ENCODE results near the gene CEP95.

Gene CEP95

DNA sequence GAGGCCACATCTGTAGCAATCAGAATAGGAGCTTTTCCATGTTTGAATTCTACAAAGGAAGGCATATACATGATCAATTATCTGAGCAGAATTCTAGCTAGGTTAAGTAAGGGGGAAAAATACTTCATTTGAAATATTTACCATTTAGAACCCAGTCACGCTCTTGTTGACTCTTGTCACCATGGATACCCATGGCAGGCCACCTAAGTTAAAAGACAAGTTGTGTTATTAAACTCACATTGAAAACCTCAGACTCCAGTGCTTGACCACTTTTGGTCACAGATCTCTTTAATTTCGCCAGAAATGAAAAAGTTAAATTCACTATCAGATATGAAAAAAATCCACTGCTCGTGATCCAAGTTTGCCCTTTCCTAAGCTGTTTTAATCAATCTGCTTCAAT is 4.8 kb upstream of the CEP95 start:
- TF ChIP-seq, protein P1, sequence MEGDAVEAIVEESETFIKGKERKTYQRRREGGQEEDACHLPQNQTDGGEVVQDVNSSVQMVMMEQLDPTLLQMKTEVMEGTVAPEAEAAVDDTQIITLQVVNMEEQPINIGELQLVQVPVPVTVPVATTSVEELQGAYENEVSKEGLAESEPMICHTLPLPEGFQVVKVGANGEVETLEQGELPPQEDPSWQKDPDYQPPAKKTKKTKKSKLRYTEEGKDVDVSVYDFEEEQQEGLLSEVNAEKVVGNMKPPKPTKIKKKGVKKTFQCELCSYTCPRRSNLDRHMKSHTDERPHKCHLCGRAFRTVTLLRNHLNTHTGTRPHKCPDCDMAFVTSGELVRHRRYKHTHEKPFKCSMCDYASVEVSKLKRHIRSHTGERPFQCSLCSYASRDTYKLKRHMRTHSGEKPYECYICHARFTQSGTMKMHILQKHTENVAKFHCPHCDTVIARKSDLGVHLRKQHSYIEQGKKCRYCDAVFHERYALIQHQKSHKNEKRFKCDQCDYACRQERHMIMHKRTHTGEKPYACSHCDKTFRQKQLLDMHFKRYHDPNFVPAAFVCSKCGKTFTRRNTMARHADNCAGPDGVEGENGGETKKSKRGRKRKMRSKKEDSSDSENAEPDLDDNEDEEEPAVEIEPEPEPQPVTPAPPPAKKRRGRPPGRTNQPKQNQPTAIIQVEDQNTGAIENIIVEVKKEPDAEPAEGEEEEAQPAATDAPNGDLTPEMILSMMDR (IDR thresholded peaks at IDR 0.05; ENCODE audit: low read depth, low read length): no peak
- H3K4me3 ChIP-seq (ENCODE audit: low read depth, low read length): no peak overlapping the region

DNA sequence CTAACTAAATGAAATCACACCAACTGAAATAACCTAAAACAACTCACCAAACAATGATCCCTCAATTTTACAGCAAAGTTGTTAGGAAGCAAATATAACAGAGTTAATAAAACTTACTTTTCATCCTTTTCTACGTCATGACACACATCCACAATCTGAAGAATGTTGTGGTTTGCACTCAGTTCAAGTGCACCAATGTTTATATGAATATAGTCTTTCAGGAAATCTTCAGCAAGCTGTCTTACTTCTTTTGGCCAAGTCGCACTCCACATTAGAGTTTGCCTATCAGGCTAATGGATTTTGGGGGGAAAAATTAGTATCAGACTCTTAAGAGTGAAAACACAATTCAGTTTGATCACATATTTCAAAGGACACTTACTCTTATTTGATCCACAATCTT is 4.0 kb upstream of the CEP95 start:
- H3K4me3 ChIP-seq (ENCODE audit: low read depth, low read length): no peak overlapping the region
- TF ChIP-seq, protein P1 (IDR thresholded peaks at IDR 0.05; ENCODE audit: low read depth, low read length): no peak

DNA sequence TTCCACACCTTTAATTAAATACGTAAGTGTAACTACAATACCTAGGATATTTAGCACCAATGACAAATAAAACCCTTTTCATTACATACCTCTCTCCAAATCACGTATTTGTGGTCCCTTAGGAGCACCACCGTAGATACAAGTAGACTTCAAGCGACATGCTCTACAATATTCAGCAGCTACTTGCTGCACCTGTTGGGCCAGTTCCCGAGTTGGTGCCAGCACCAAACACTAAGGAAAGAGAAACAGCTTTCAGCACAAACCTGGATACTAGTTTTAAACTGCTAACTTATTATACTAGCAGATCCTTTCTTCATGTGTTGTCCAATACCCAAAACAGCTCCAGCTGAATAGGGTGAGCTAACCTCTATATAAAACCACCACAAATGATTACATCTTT is 3.4 kb upstream of the CEP95 start:
- TF ChIP-seq, protein P1 (IDR thresholded peaks at IDR 0.05; ENCODE audit: low read depth, low read length): no peak
- H3K4me3 ChIP-seq (ENCODE audit: low read depth, low read length): peak overlapping the region; percentile 97; the same call in 1 of the 2 replicates

DNA sequence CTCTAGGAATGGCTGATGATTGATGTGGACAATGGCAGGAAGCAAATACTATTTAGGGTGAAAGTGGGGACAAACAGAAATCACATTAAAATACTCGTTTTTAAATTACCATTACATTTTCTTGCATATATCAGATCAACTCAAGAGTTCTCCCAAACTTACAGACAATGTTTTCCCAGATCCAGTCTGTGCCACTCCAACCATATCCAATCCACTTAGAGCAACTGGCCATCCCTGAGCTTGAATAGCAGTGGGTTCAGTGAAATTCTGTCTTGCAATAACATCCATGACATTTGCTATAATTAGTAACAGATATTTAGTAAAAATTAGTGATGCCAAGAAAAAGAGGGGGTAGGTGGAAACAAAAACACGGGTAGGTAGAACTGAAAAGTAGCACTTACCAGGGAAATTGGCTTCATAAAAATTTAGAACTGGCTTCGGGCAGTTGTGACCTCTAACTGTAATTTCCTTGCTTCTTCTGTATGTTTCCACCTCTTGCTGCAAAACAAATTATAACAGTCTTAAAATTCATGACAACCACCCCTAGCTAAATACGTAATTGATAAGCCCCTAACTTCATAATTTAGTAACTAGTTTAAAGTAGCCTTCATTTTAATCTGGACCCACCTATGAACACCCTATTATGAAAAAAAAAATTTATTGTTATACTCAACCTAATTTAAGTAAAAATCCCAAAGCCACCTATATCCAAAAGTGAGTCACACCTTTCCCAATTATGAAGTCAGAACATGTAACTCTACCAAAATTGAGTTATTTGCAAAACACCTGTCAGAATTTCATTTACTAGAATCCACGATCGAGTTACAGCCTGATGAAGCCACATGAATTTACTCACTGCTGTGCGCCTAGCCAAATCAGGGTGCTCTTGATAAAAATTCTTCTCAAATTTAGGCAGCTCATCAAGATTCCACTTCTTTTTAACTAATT is 2.7 kb upstream of the CEP95 start:
- H3K4me3 ChIP-seq (ENCODE audit: low read depth, low read length): peak overlapping the region; percentile 97
- TF ChIP-seq, protein P1 (IDR thresholded peaks at IDR 0.05; ENCODE audit: low read depth, low read length): no peak

DNA sequence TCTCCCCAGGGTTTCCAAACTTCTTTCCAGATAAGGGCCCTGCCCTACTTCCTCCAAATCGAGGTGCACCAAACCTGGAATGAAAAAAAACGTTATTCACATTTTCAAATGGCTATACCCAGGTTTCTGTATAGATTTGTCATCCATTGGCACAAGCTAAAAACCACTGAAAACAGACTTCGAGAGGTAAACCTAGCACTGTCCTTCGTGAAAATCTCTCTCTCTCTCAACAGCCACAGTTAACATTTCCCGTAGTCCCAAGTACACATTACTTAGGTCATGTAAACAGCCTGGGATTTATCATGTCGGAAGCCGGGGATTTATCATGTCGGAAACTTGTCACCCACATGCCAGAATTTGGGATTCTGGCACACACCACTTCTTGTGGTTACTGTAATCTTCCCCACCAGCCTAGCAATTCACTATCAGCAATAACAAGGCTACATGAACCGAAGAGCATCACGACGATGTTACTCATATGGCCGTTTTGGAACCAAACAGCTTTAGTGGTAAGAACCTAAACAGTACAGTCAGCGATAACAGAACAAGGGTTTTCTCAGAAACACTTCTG is 1.9 kb upstream of the CEP95 start:
- H3K4me3 ChIP-seq (ENCODE audit: low read depth, low read length): peak overlapping the region; percentile 97
- TF ChIP-seq, protein P1 (IDR thresholded peaks at IDR 0.05; ENCODE audit: low read depth, low read length): no peak

DNA sequence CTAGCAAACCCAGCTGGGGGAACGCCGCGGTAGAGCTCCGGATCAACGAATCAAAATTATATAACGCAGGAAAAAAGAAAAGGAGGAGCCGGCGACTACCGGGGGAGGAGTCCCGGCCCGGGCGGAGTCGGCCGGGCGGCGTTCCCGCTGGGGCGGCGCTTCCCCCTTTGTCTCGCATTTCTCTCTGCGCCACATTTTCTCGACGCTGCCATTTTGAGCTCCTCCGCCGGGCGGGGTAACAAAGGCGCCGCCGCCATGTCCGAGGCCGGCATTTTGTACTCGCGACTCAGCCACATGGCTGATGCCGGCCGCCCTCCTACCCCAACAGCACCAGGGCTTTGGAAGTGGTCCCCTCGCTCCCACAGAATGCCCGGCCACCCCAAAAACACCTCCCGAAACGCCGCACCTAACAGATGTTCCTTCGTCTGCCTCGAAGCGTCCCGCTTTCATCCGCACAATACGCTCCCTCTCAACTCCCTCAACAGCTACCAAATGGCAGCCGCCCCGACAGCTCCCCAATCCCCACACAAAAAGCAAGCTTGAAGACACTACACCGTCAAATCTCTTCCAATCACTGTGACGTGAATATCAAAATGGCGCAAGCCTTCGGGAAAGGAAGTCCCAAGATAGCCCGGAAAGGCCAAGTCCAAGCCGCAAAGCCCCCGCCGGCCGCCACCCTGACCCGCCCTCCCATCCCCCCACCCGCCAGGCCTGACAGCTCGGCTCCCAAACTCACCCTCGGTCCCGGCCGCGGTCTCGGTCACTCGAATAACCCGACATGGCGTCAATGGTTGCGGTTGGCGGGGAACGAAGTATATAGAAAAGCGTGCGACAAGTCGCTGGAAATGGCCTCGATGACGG is 1.2 kb upstream of the CEP95 start:
- H3K4me3 ChIP-seq (ENCODE audit: low read depth, low read length): peak overlapping the region; percentile 97
- TF ChIP-seq, protein P1 (IDR thresholded peaks at IDR 0.05; ENCODE audit: low read depth, low read length): no peak
